GM18526 (cell line): ENCODE results near the gene SLC25A45.

ENCODE experiments used
- POLR2A ChIP-seq: IDR thresholded peaks from 3 replicates; pipeline ENCODE4 v1.6.1; 2011; ENCODE audit not compliant: insufficient read length; ENCODE audit errors: extremely low read depth

Gene SLC25A45

GRCh38 chr11:65351511-65351910 lies 30.9 kb downstream of the SLC25A45 start:
- TF ChIP-seq POLR2A = no peak

- TF ChIP-seq POLR2A = no peak
These were observed 40.6 kb downstream of the SLC25A45 start for GRCh38 chr11:65341856-65342255.

GRCh38 chr11:65340226-65340625 lies 42.2 kb downstream of the SLC25A45 start:
- no peak for TF ChIP-seq POLR2A

- TF ChIP-seq POLR2A = no peak
These were observed 43.8 kb downstream of the SLC25A45 start for GRCh38 chr11:65338676-65339075.

GRCh38 chr11:65334696-65335295 lies 47.6 kb downstream of the SLC25A45 start:
- TF ChIP-seq POLR2A = no peak

- no peak for TF ChIP-seq POLR2A
These were observed 51.9 kb downstream of the SLC25A45 start for GRCh38 chr11:65330544-65330943.

GRCh38 chr11:65329944-65330403 lies 52.5 kb downstream of the SLC25A45 start:
- no peak for TF ChIP-seq POLR2A

- no peak for TF ChIP-seq POLR2A
These were observed 53.0 kb downstream of the SLC25A45 start for GRCh38 chr11:65329478-65329877.

- TF ChIP-seq POLR2A = no peak
These were observed 55.4 kb downstream of the SLC25A45 start for GRCh38 chr11:65327021-65327420.

- TF ChIP-seq POLR2A = no peak
These were observed 57.0 kb downstream of the SLC25A45 start for GRCh38 chr11:65325435-65325834.
